Prostate gland (tissue), 2 donors: Measurements from ENCODE around the gene ZNF316. TPM values are rescaled to one million over a fixed set of nuclear protein-coding genes. Genes with fewer than 3 reads are reported as not detected.

ENCODE experiments used
- DNase-seq: peaks from one replicate; pipeline ENCODE4 v3.0.0-alpha.2; 2019; ENCODE audit warnings: low spot score
- H3K27ac ChIP-seq, 2 donors: fragments of 200-600 bp; sonication (generic); 2 replicates each; pipeline ENCODE4 v1.5.1; 2017 to 2019
- H3K27me3 ChIP-seq: fragments of 200-600 bp; sonication (generic); replicated peaks from 2 replicates; pipeline ENCODE4 v1.5.1; 2019; ENCODE audit not compliant: insufficient read depth
- H3K36me3 ChIP-seq, 2 donors: fragments of 200-600 bp; sonication (generic); 1 replicate in 1 of 2; 2 replicates in 1 of 2; pipeline versions ENCODE4 v1.5.1 to v1.8.1; 2017 to 2019
- H3K4me1 ChIP-seq: fragments of 200-600 bp; sonication (generic); replicated peaks from 2 replicates; pipeline ENCODE4 v1.5.1; 2019
- H3K4me3 ChIP-seq, 2 donors: fragments of 200-600 bp; sonication (generic); 2 replicates each; pipeline ENCODE4 v1.5.1; 2017 to 2019
- H3K9me3 ChIP-seq: fragments of 200-600 bp; sonication (generic); 2 replicates; pipeline ENCODE4 v1.5.1; 2017
- POLR2A ChIP-seq: fragments of 450-650 bp; IDR thresholded peaks from one replicate; pipeline ENCODE4 v1.6.1; 2016; ENCODE audit warnings: antibody characterized with exemption, mild to moderate bottlenecking
- POLR2AphosphoS5 ChIP-seq: sonication (generic); formaldehyde crosslinking; IDR thresholded peaks from one replicate; pipeline ENCODE4 v1.6.1; 2017; ENCODE audit warnings: antibody characterized with exemption
- WGBS: methylation state at CpG from one replicate; pipeline ENCODE4 v1.1.5; 2018; 5-methylcytosine and 5-hydroxymethylcytosine counted together
- intact Hi-C: fragments of 100-400 bp; cut with DNase I; formaldehyde crosslinking; loops from one replicate; pipeline ENCODE4 v1.14.2; 2022
- total RNA-seq, 2 donors: library from RNA; depleted of rRNA; stranded (reverse); fragments of >200 nt; gene quantifications; one replicate each; pipeline ENCODE4 v1.1.0, GENCODE V29; 2016
- TF ChIP-seq, protein P1 (sequence below), 4 experiments: fragments of 200-600 bp in 2 of 4; fragments of 450-650 bp in 2 of 4; sonication (generic) in 2 of 4; IDR thresholded peaks; 1 replicate in 3 of 4; 2 replicates in 1 of 4; pipeline ENCODE4 v1.5.1; 2016 to 2019; ENCODE audit warnings: antibody characterized with exemption in 4 of 4, mild to moderate bottlenecking in 2 of 4, moderate library complexity in 2 of 4

Gene ZNF316
- total RNA-seq, 2 donors from 2014 or later, result 39.2 to 53.8 TPM

DNA sequence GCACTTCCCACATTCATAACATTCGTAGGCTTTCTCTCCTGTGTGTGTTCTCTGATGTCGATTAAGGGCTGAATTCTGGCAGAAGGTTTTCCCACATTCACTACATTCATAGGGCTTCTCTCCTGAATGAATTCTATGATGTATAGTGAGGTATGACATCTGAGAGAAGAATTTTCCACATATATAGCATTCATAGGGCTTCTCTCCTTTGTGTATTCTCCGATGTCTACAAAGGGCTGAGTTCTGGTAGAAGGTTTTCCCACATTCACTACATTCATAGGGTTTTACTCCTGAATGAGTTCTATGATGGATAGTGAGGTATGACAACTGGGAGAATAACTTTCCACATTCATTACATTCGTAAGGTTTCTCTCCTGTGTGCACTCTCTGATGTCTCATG, 54.0 kb downstream of the ZNF316 start:
- no peak overlapping the region for H3K4me3 ChIP-seq
- TF ChIP-seq, protein P1, sequence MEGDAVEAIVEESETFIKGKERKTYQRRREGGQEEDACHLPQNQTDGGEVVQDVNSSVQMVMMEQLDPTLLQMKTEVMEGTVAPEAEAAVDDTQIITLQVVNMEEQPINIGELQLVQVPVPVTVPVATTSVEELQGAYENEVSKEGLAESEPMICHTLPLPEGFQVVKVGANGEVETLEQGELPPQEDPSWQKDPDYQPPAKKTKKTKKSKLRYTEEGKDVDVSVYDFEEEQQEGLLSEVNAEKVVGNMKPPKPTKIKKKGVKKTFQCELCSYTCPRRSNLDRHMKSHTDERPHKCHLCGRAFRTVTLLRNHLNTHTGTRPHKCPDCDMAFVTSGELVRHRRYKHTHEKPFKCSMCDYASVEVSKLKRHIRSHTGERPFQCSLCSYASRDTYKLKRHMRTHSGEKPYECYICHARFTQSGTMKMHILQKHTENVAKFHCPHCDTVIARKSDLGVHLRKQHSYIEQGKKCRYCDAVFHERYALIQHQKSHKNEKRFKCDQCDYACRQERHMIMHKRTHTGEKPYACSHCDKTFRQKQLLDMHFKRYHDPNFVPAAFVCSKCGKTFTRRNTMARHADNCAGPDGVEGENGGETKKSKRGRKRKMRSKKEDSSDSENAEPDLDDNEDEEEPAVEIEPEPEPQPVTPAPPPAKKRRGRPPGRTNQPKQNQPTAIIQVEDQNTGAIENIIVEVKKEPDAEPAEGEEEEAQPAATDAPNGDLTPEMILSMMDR (IDR thresholded peaks at IDR 0.05), result no peak
- no peak for TF ChIP-seq POLR2AphosphoS5
- no peak for TF ChIP-seq POLR2A
- no peak overlapping the region for H3K27ac ChIP-seq
- WGBS, result 96% methylated on average over 4 of the region's 4 CpGs
- peaks cover 47 to 71% of the 10 kb centered on the region in 2 donors for H3K36me3 ChIP-seq
- intact Hi-C loops, result no loop called here
- H3K9me3 ChIP-seq, result no peaks in the 10 kb centered on the region
- H3K27me3 ChIP-seq, result no peaks in the 10 kb centered on the region
- H3K4me1 ChIP-seq, result no peaks in the 10 kb centered on the region
- no peak for DNase-seq

DNA sequence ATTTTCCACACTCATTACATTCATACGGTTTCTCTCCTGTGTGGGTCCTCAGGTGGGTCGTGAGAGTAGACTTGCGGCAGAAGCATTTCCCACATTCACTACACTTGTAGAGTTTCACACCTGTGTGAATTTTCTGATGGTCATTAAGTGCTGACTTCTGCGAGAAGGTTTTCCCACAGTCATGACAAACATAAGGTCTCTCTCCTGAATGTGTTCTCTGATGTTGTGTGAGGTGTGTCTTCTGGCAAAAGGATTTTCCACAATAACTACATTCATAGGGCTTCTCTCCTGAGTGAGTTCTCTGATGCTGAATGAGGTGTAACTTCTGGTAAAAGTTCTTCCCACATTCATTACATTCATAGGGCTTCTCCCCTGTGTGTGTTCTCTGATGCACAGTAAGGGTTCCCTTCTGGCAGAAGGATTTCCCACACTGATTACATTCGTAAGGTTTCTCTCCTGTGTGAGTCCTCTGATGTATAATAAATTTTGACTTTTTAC, 54.5 kb downstream of the ZNF316 start:
- H3K4me1 ChIP-seq, result no peaks in the 10 kb centered on the region
- H3K36me3 ChIP-seq, result peaks cover 52 to 77% of the 10 kb centered on the region in 2 donors
- H3K4me3 ChIP-seq, result no peak overlapping the region
- WGBS, result 96% methylated on average over 5 of the region's 5 CpGs
- intact Hi-C loops, result no loop called here
- no peaks in the 10 kb centered on the region for H3K27me3 ChIP-seq
- no peak overlapping the region for H3K27ac ChIP-seq
- no peaks in the 10 kb centered on the region for H3K9me3 ChIP-seq
- TF ChIP-seq POLR2AphosphoS5, result no peak
- TF ChIP-seq, protein P1 (IDR thresholded peaks at IDR 0.05), result no peak
- no peak for TF ChIP-seq POLR2A
- no peak for DNase-seq

DNA sequence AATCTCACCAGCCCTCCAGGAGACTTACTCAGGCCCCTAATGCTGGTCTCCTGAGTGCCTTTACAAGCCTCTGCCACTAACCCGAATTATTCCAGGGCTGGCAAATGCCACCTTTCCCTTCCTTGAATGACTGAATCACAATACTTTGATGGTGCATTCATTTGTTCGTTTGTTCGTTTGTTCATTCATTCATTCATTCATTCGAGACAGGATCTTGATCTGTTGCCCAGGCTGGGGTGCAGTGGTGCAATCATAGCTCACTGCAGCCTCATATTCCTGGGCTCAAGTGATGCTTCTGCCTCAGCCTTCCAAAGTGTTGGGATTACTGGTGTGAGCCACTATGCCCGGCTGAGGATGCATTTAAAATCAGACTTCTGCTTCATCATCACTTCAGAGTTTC, 63.7 kb downstream of the ZNF316 start:
- no peaks in the 10 kb centered on the region for H3K9me3 ChIP-seq
- intact Hi-C loops, result no loop called here
- no peak for DNase-seq
- H3K27me3 ChIP-seq, result no peaks in the 10 kb centered on the region
- peaks cover 12 to 43% of the 10 kb centered on the region in 2 donors for H3K36me3 ChIP-seq
- 96% methylated on average over 5 of the region's 5 CpGs for WGBS
- H3K27ac ChIP-seq, result no peak overlapping the region
- TF ChIP-seq POLR2AphosphoS5, result no peak
- no peak for TF ChIP-seq POLR2A
- TF ChIP-seq, protein P1 (IDR thresholded peaks at IDR 0.05), result no peak
- no peak overlapping the region for H3K4me3 ChIP-seq
- peaks cover 5% of the 10 kb centered on the region for H3K4me1 ChIP-seq

DNA sequence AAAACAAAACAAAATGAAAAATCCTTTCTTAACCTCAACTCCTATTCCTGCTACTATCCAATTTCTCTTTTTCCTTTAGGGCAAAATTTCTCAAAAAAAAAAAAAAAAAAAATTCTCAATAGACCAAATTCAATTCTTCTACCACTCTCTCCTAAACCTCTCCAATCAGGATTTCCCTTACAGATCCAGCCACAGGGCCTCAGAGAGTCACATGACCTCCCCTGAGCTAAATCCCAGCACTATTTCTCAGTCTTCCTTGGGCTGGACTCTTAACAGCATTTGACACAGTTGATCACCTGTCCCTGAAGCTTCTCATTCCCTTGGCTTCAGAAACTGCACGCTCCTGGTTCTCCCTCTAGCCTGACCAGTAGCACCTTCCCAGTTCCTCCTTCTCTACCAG, 64.7 kb downstream of the ZNF316 start:
- WGBS, result 100% methylated on average over 1 of the region's 1 CpG

More for the DNA sequence above, 64.7 kb downstream of the ZNF316 start:
- Histone ChIP-seq H3K36me3 (peaks cover 3 to 32% of the 10 kb centered on the region in 2 donors), H3K27ac (no peak overlapping the region), H3K4me3 (no peak overlapping the region), H3K9me3 (no peaks in the 10 kb centered on the region), H3K27me3 (no peaks in the 10 kb centered on the region), H3K4me1 (peaks cover 5% of the 10 kb centered on the region)
- TF ChIP-seq, protein P1 (IDR thresholded peaks at IDR 0.05), result no peak
- TF ChIP-seq POLR2A (no peak), POLR2AphosphoS5 (no peak)
- no peak for DNase-seq
- intact Hi-C loops, result no loop called here

Other genes starting within 250 kb of the ZNF316 start
- gene DAGLB, start 189.4 kb upstream of the ZNF316 start, total RNA-seq, result 10 to 100 TPM in 1 of 2 donors, 1 to 10 TPM in 1; 9.7 to 20.4 TPM
- 100 to 1,000 TPM in 1 of 2 donors, 10 to 100 TPM in 1; 75.2 to 117 TPM for gene KDELR2, start 153.2 kb upstream of the ZNF316 start, total RNA-seq
- 1 to 10 TPM in 1 of 2 donors, under 1 TPM in 1; 0.73 to 2.6 TPM for gene GRID2IP, start 85.9 kb upstream of the ZNF316 start, total RNA-seq
- gene ZDHHC4, start 59.9 kb upstream of the ZNF316 start, total RNA-seq, result 10 to 100 TPM; 69.9 to 73.3 TPM
- gene INTS15, start 47.3 kb upstream of the ZNF316 start, total RNA-seq, result 10 to 100 TPM; 38.3 to 38.7 TPM
- 10 to 100 TPM; 16.5 to 17.2 TPM for gene ZNF853, start 21.7 kb upstream of the ZNF316 start, total RNA-seq
- 10 to 100 TPM; 22.1 to 24.1 TPM for gene ZNF12, start 69.6 kb downstream of the ZNF316 start, total RNA-seq
- gene RSPH10B2, start 116.8 kb downstream of the ZNF316 start, total RNA-seq, result 10 to 100 TPM in 1 of 2 donors, not detected in 1; 14.6 TPM
- gene CCZ1B, start 189.0 kb downstream of the ZNF316 start, total RNA-seq, result 10 to 100 TPM; 22.7 to 38.1 TPM